T-cell (primary cell): Measurements from ENCODE around the gene STX18. TPM values are rescaled to one million over a fixed set of nuclear protein-coding genes. Genes with fewer than 3 reads are reported as not detected.
"Not testable (repeated sequence)": the region's sequence is repeated elsewhere in the genome, so short reads cannot be mapped to it uniquely, and the experiment has no call there.

Source experiments
- ATAC-seq, 4 experiments: fragments of 200-7000 bp in 3 of 4; fragments of 150-1000 bp in 1 of 4; cut with Tn5 transposase; replicated peaks in 1 of 4; 1 replicate in 3 of 4; 2 replicates in 1 of 4; pipeline ENCODE4 v1.10.0; 2021; ENCODE audit warnings: moderate library complexity in 3 of 4, mild to moderate bottlenecking in 2 of 4, moderate number of reproducible peaks in 1 of 4
- CTCF ChIA-PET, 2 donors: fragments of 300-600 bp; sonication (Branson Sonifier 250); formaldehyde crosslinking; loops; one replicate each; lab custom pipeline; 2022; ENCODE audit warnings: antibody characterized with exemption in 2 of 2; lab: Charles Lee
- POLR2A ChIA-PET, 2 donors: fragments of 300-600 bp; sonication (Branson Sonifier 250); formaldehyde crosslinking; loops; one replicate each; lab custom pipeline; 2022; ENCODE audit warnings: antibody characterized with exemption in 2 of 2; lab: Charles Lee
- DNase-seq, 35 experiments: peaks; one replicate each; pipeline versions ENCODE4 v3.0.0 to v3.0.0-alpha.2; 2013 to 2023
- H3K27ac ChIP-seq: one replicate; pipeline ENCODE4 v1.5.1; 2013; ENCODE audit warnings: low read length
- H3K27me3 ChIP-seq, 2 experiments: replicated peaks in 1 of 2; 1 replicate in 1 of 2; 2 replicates in 1 of 2; pipeline versions ENCODE4 v1.6.1 to v1.7.0; 2013; ENCODE audit warnings: low read length in 1 of 2, mixed read lengths in 1 of 2; ENCODE audit not compliant: control insufficient read depth in 2 of 2, insufficient read depth in 2 of 2; ENCODE audit errors: extremely low read depth in 1 of 2
- H3K36me3 ChIP-seq, 2 donors: 1 replicate in 1 of 2; 2 replicates in 1 of 2; pipeline versions ENCODE4 v1.6.1 to v1.7.0; 2013; ENCODE audit warnings: low read length in 1 of 2; ENCODE audit not compliant: control insufficient read depth in 2 of 2, insufficient read depth in 1 of 2; ENCODE audit errors: extremely low read depth in 1 of 2
- H3K4me1 ChIP-seq, 2 experiments: 1 replicate in 1 of 2; 2 replicates in 1 of 2; pipeline versions ENCODE4 v1.6.1 to v1.7.0; 2013; ENCODE audit warnings: low read length in 2 of 2, mixed read lengths in 1 of 2; ENCODE audit not compliant: insufficient read depth in 2 of 2, control insufficient read depth in 1 of 2; ENCODE audit errors: extremely low read depth in 1 of 2
- H3K4me3 ChIP-seq, 2 donors: 1 replicate in 1 of 2; 2 replicates in 1 of 2; pipeline versions ENCODE4 v1.5.1 to v1.7.0; 2013; ENCODE audit warnings: mild to moderate bottlenecking in 2 of 2, low read length in 1 of 2, moderate library complexity in 1 of 2; ENCODE audit not compliant: control insufficient read depth in 1 of 2; ENCODE audit errors: extremely low read depth in 1 of 2
- H3K9me3 ChIP-seq: 2 replicates; pipeline ENCODE4 v1.7.0; 2013
- H3K27ac Mint-ChIP-seq, 2 donors: one replicate each; pipeline ENCODE4 v1.8.0; 2020 to 2021; ENCODE audit warnings: mild to moderate bottlenecking in 2 of 2, mixed read lengths in 2 of 2
- H3K27me3 Mint-ChIP-seq, 2 donors: one replicate each; pipeline ENCODE4 v1.8.0; 2021 to 2022; ENCODE audit warnings: mixed read lengths in 2 of 2
- H3K36me3 Mint-ChIP-seq: one replicate; pipeline ENCODE4 v1.8.0; 2021; ENCODE audit warnings: mixed read lengths
- H3K4me1 Mint-ChIP-seq, 3 donors: one replicate each; pipeline ENCODE4 v1.8.0; 2020 to 2022; ENCODE audit warnings: mixed read lengths in 3 of 3, mild to moderate bottlenecking in 1 of 3
- H3K4me3 Mint-ChIP-seq, 3 donors: one replicate each; pipeline ENCODE4 v1.8.0; 2020 to 2022; ENCODE audit warnings: mild to moderate bottlenecking in 3 of 3, mixed read lengths in 3 of 3, moderate library complexity in 3 of 3
- H3K9me3 Mint-ChIP-seq, 3 donors: one replicate each; pipeline ENCODE4 v1.8.0; 2020 to 2022; ENCODE audit warnings: mixed read lengths in 3 of 3
- WGBS: methylation state at CpG from one replicate; pipeline ENCODE4 v1.1.5; 2013; ENCODE audit warnings: missing lambda C conversion rate; ENCODE audit not compliant: insufficient coverage; 5-methylcytosine and 5-hydroxymethylcytosine counted together
- total RNA-seq, 35 experiments: library from RNA in 6 of 35; stranded (reverse) in 6 of 35; fragments of 120-200 nt in 1 of 35; gene quantifications; one replicate each; pipeline versions ENCODE4 v1.2.1 to v1.2.4 and lab custom pipeline; 2013 to 2026

STX18 gene
- total RNA-seq, 5 donors from 2014 or later (not counting 1 experiment from before 2014, with no cell fraction given), result 19.7 to 24.2 (median 22.3) TPM

GRCh38 chr4:4425696-4426095 is 116.2 kb downstream of the STX18 start:
- no peaks in the 10 kb centered on the region for H3K27me3 ChIP-seq
- 94% methylated on average over 7 of the region's 7 CpGs for WGBS
- no peaks in the 10 kb centered on the region for H3K9me3 Mint-ChIP-seq
- H3K27ac ChIP-seq, result no peak overlapping the region
- no peaks in the 10 kb centered on the region for H3K4me1 ChIP-seq
- peaks cover 35% of the 10 kb centered on the region for H3K36me3 Mint-ChIP-seq
- no peak overlapping the region for H3K27ac Mint-ChIP-seq
- no peak overlapping the region for H3K4me3 Mint-ChIP-seq
- H3K4me3 ChIP-seq, result no peak overlapping the region
- H3K27me3 Mint-ChIP-seq, result no peaks in the 10 kb centered on the region
- H3K9me3 ChIP-seq, result no peaks in the 10 kb centered on the region
- DNase-seq (peak in 1 of 35 experiments; percentile 8), ATAC-seq (no peak)
- H3K4me1 Mint-ChIP-seq, result peaks cover 0 to 7% (median 3%) of the 10 kb centered on the region in 3 donors
- H3K36me3 ChIP-seq, result peaks cover 13 to 27% of the 10 kb centered on the region in 2 donors
- CTCF ChIA-PET, result interaction anchor here in 1 of 2 donors (0.8 kb wide), 1 partner anchor 11 kb away, joined by 3 read pairs; no protein-coding TSS in a partner anchor
- POLR2A ChIA-PET, result no interaction called here

- 95% methylated on average over 11 of the region's 13 CpGs for WGBS
- no peaks in the 10 kb centered on the region for H3K9me3 ChIP-seq
- ChIA-PET POLR2A (no interaction called here), CTCF (interaction anchor here in 1 of 2 donors (0.8 kb wide), 1 partner anchor 11 kb away, joined by 3 read pairs; no protein-coding TSS in a partner anchor)
- H3K4me3 ChIP-seq, result no peak overlapping the region
- Mint-ChIP-seq H3K9me3 (no peaks in the 10 kb centered on the region), H3K4me3 (no peak overlapping the region), H3K27ac (no peak overlapping the region), H3K4me1 (peaks cover 0 to 4% (median 0%) of the 10 kb centered on the region in 3 donors), H3K27me3 (no peaks in the 10 kb centered on the region), H3K36me3 (peaks cover 40% of the 10 kb centered on the region)
- H3K27ac ChIP-seq, result no peak overlapping the region
- ATAC-seq, result no peak
- no peak for DNase-seq
- H3K36me3 ChIP-seq, result peaks cover 14 to 32% of the 10 kb centered on the region in 2 donors
- no peaks in the 10 kb centered on the region for H3K27me3 ChIP-seq
- no peaks in the 10 kb centered on the region for H3K4me1 ChIP-seq
Observed at GRCh38 chr4:4425119-4425690, 116.6 kb downstream of the STX18 start.

DNA sequence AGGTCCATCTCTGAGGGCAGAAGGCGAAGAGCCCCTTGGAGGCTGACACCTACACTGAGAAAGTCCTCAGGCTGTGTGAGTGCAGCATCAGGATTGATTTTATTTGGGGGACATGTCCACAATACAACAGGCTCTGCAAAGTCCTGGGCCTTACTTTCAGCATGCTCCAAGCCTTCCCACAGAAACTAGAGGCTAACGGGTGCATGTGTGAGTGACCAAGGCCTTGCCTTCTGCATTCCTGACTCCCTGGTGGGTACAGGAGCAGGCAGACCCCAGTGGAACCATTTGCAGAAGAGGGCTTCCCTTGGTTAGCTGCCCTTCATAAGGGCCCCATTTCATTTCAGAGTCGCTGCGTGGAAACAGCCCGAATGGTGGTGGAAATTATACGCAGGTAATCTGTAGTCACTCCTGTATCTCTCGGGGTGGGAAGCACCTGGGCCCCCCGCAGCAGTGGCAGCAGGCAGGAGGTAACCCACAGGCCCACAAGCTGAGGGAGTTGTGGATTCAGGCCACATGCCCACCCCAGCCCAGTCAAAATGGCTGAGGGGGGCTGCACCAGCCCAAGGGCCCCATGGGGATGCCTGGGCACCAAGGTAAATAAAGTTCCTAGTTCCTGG is 117.2 kb downstream of the STX18 start:
- H3K36me3 Mint-ChIP-seq, result peaks cover 44% of the 10 kb centered on the region
- no peaks in the 10 kb centered on the region for H3K27me3 Mint-ChIP-seq
- no peak overlapping the region for H3K4me3 ChIP-seq
- peaks cover 4 to 7% (median 4%) of the 10 kb centered on the region in 3 donors for H3K4me1 Mint-ChIP-seq
- peaks cover 18 to 37% of the 10 kb centered on the region in 2 donors for H3K36me3 ChIP-seq
- no peaks in the 10 kb centered on the region for H3K9me3 Mint-ChIP-seq
- no peak overlapping the region for H3K27ac Mint-ChIP-seq
- H3K27me3 ChIP-seq, result no peaks in the 10 kb centered on the region
- H3K9me3 ChIP-seq, result no peaks in the 10 kb centered on the region
- POLR2A ChIA-PET, result no interaction called here
- no peak overlapping the region for H3K27ac ChIP-seq
- H3K4me1 ChIP-seq, result peaks cover 0 to 3% of the 10 kb centered on the region in 2 experiments
- DNase-seq (peak in 1 of 35 experiments; percentile 7), ATAC-seq (no peak)
- H3K4me3 Mint-ChIP-seq, result no peak overlapping the region
- CTCF ChIA-PET, result interaction anchor here in 1 of 2 donors (0.8 kb wide), 1 partner anchor 12 kb away, joined by 3 read pairs; no protein-coding TSS in a partner anchor
- 96% methylated on average over 6 of the region's 8 CpGs for WGBS

DNA sequence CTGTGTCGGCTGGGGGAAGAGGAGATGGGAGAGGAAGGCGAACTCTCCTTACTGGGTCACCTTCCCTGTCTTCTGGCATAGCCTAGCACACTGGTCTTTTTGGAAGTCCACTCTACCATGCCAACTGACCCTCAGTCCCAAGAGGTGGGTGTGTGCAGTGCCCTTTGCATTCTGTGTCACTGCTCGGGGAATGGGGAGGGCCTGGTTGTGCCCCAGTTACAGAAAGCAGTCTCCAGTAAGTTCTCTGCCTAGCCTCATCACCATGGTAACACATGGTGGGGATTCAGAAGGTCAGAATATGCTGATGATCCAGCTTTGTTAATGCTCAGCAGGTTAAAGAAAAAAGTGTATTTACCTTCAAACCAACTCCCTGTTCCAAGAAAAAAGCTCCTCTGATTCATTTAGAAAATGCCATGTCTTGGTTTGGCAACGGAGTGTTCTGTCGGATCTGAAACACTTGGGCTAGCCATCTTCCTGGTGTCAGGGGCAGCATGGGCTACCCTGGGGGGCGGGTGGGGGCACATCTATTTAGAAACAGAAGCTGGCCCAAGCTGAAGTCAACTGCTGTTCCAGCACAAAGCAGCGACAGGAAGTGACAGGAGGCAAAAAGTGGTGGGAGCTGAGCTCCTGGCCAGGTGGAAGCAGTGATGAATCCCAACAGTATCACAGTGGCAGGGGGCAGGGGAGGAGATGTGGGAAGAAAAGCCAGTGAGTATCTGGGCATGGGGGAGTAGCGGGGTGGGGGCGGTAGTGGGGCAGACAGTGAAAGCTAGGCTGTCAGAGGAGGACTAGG is 117.9 kb downstream of the STX18 start:
- Histone ChIP-seq H3K4me3 (no peak overlapping the region), H3K4me1 (peaks cover 3 to 9% of the 10 kb centered on the region in 2 experiments), H3K9me3 (no peaks in the 10 kb centered on the region), H3K27me3 (no peaks in the 10 kb centered on the region), H3K36me3 (peaks cover 16 to 44% of the 10 kb centered on the region in 2 donors), H3K27ac (no peak overlapping the region)
- CTCF ChIA-PET, result interaction anchor here in 1 of 2 donors (0.7 kb wide), 1 partner anchor 168 kb away, joined by 3 read pairs; no protein-coding TSS in a partner anchor
- H3K36me3 Mint-ChIP-seq, result peaks cover 48% of the 10 kb centered on the region
- peak overlapping the region in 1 of 2 donors; percentile 19 for H3K27ac Mint-ChIP-seq
- 82% methylated on average over 6 of the region's 9 CpGs for WGBS
- H3K4me1 Mint-ChIP-seq, result peaks cover 12 to 14% (median 12%) of the 10 kb centered on the region in 3 donors
- H3K27me3 Mint-ChIP-seq, result no peaks in the 10 kb centered on the region
- POLR2A ChIA-PET, result no interaction called here
- ATAC-seq, result no peak
- H3K4me3 Mint-ChIP-seq, result no peak overlapping the region
- DNase-seq, result no peak
- H3K9me3 Mint-ChIP-seq, result no peaks in the 10 kb centered on the region

GRCh38 chr4:4422856-4423499 is 118.9 kb downstream of the STX18 start:
- ATAC-seq, result no peak
- Histone ChIP-seq H3K9me3 (no peaks in the 10 kb centered on the region), H3K4me1 (peaks cover 12 to 19% of the 10 kb centered on the region in 2 experiments), H3K27me3 (no peaks in the 10 kb centered on the region), H3K36me3 (peaks cover 15 to 44% of the 10 kb centered on the region in 2 donors), H3K27ac (no peak overlapping the region), H3K4me3 (no peak overlapping the region)
- no peaks in the 10 kb centered on the region for H3K9me3 Mint-ChIP-seq
- peaks cover 21 to 23% (median 21%) of the 10 kb centered on the region in 3 donors for H3K4me1 Mint-ChIP-seq
- H3K27me3 Mint-ChIP-seq, result no peaks in the 10 kb centered on the region
- ChIA-PET CTCF (no interaction called here), POLR2A (no interaction called here)
- DNase-seq, result peak in 1 of 35 experiments; percentile 8
- no peak overlapping the region for H3K27ac Mint-ChIP-seq
- no peak overlapping the region for H3K4me3 Mint-ChIP-seq
- H3K36me3 Mint-ChIP-seq, result peaks cover 49% of the 10 kb centered on the region
- WGBS, result 96% methylated on average over 3 of the region's 12 CpGs

DNA sequence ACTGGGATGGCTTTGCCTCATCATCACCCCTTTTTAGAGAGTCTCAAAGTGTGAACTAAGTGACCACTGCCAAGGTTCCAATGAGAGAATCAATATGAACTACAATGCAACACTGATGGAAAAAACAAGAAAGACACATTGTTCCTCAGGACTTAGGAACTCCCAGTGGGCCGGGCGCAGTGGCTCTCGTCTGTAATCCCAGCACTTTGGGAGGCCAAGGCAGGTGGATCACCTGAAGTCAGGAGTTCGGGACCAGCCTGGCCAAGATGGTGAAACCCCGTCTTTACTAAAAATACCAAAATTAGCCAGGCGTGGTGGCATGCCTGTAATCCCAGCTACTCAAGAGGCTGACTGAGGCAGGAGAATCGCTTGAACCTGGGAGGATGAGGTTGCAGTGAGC is 119.7 kb downstream of the STX18 start:
- H3K9me3 Mint-ChIP-seq, H3K27me3 Mint-ChIP-seq, H3K4me3 ChIP-seq, H3K27ac Mint-ChIP-seq, H3K9me3 ChIP-seq, DNase-seq, POLR2A ChIA-PET, ATAC-seq, H3K27me3 ChIP-seq, H3K4me3 Mint-ChIP-seq, H3K27ac ChIP-seq: not testable (repeated sequence)
- CTCF ChIA-PET, result interaction anchor here (0.5 to 0.7 kb wide), 3 partner anchors 170 to 1122 kb away, joined by 3 to 8 read pairs (median 4); no protein-coding TSS in a partner anchor
- Histone ChIP-seq H3K4me1 (peaks cover 12 to 23% of the 10 kb centered on the region in 2 experiments), H3K36me3 (peaks cover 15 to 44% of the 10 kb centered on the region in 2 donors)
- WGBS, result 100% methylated on average over 6 of the region's 7 CpGs
- H3K36me3 Mint-ChIP-seq, result peaks cover 51% of the 10 kb centered on the region
- H3K4me1 Mint-ChIP-seq, result peaks cover 24 to 30% (median 27%) of the 10 kb centered on the region in 3 donors
